Measurements from ENCODE around the gene BNIP5.
"Not testable (repeated sequence)": the region's sequence is repeated elsewhere in the genome, so short reads cannot be mapped to it uniquely, and the experiment has no call there.

Gene BNIP5

DNA sequence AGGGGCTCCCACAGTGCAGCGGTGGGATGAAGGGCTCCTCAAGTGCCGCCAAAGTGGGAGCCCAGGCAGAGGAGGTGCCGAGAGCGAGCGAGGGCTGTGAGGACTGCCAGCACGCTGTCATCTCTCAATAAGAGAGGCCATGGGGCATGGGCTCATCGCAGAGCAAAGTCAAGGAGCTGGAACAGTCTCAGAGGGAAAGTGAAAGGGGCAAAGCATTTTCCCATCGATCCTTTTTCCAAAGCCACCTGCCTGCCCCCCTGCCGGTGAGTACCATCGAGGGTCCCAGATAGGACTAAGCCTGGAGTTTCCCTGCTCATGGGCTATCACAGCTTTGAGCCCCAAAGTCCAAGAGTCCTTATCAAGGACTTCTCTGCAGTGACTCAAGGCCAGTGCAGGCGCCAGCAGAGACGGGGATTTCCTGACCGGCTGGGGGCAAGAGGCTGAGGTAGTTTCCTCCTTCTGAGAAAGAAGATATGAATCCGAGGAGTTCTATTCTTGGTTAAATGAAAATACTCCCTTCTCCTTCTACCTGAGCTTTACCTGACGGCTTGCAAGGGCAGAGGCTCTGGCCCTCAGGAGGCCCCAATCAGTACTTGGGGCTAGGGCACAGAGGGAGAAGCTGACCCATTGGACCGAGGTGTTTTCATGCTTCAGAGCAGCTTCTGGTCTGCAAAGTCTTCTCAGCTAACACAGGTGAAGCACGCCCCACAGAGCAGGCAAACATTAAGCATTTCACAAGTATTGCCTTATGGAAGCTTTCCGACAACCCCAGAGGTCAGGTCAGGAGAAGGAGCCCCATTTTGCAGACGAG is 28.2 kb upstream of the BNIP5 start:
- DNase-seq = no peak

GRCh38 chr6:36364061-36364635 is 27.5 kb upstream of the BNIP5 start:
- not testable (repeated sequence) for DNase-seq

DNA sequence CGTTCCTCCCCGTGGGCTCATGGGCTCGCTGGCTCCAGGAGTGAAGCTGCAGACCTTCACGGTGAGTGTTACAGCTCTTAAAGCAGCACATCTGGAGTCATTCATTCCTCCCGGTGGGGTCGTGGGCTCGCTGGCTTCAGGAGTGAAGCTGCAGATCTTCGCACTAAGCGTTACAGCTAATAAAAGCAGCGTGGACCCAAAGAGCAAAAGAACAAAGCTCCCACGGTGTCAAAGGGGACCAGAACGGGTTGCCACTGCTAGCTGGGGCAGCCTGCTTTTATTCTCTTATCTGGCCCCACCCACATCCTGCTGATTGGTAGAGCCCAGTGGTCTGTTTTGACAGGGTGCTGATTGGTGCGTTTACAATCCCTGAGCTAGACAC is 26.7 kb upstream of the BNIP5 start:
- not testable (repeated sequence) for DNase-seq

- DNase-seq = no peak
Measured at GRCh38 chr6:36362551-36363370, 26.1 kb upstream of the BNIP5 start.

- no peak for DNase-seq
Measured at GRCh38 chr6:36361071-36361470, 24.4 kb upstream of the BNIP5 start.

GRCh38 chr6:36360241-36361054 is 23.8 kb upstream of the BNIP5 start:
- peak; percentile 71 for DNase-seq

GRCh38 chr6:36358226-36358915 is 21.7 kb upstream of the BNIP5 start:
- DNase-seq = no peak

GRCh38 chr6:36357872-36358225 is 21.2 kb upstream of the BNIP5 start:
- no peak for DNase-seq

DNA sequence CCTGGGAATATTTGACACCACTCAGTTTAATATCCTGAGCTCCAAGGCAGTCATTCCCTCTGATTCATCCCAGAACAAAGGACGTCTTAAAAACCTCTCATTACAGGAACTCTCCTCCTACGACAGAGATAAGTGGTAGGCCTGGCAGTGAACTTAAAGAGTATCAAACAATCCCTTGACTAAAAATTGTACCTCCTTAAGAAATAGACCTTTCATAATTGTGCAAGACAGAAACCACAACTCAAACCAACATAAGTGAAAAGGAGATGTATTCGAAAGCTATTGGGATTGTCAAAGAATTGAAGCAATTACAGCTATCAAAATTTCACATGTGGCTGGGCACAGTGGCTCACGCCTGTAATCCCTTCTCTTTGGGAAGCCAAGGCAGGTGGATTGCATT is 19.1 kb upstream of the BNIP5 start:
- no peak for DNase-seq

GRCh38 chr6:36353411-36353915 is 16.8 kb upstream of the BNIP5 start:
- DNase-seq = no peak

DNA sequence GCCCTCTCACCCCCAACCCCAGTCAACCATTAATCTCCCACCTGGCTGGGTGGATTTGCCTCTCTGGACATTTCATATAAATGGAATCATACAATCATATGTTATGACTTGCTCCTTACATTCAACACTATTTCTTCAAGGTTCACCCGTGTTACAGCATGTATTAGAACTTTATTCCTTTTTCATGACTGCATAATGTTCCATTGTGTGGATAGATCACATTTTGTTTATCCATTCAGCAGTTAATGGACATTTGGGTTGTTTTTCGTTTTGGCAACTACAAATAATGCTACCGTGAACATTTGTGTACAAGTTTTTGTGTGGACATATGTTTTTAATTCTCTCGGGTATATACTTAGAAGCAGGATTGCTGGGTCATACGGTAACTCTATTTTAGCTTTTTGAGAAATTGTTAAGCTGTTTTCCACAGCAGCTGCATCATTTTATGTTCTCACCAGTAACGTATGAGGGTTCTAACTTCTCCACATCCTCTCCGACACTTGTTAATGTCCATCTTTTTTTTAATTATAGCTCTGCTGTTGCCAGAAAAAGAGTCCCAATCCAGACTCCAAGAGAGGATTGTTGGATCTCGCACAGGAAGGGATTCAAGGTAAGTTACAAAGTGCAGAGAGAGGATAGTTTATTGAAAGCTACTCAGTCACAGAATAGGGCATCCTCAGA is 15.9 kb upstream of the BNIP5 start:
- DNase-seq = no peak

DNA sequence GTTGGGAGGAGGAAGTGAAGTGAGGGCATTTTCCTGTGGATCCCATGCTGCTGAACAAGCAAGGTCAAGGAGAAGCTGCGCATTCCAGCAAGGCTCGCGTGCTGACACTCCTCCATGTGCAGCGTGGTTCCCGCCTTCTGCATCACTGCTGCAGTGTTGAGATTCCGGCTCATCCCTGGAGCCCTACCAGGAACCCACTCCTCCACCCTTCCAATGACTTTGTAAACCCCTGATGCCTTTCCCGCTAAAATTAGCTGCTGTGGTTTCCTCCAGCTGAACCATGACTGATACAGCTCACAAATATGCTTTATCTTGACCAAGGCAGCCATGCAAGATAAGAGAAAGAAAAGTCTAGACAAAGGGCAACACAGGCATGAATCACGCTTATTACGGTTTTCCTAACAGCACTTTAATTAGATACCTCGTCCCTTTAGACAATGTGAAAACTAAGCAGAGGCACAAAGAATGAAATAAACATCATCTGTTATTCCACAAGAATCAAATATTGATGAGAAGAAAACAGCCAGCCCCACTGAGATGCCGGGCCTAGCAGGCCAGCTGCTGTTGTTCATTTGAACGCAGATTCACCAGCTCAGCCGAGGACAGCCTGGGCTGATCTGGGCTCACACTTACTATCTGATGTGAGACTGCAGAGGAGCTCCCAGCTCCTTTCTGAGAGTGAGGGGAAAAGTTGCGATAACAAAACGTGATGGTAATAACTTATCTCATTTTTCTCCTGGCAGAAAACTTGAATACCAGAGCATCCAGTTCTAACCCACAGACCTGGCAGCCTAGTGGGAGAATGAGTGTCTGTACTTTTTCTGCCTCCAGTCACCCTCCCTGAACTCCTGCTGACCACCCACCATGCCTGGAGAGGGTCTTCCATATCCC is 14.2 kb upstream of the BNIP5 start:
- no peak for DNase-seq

DNA sequence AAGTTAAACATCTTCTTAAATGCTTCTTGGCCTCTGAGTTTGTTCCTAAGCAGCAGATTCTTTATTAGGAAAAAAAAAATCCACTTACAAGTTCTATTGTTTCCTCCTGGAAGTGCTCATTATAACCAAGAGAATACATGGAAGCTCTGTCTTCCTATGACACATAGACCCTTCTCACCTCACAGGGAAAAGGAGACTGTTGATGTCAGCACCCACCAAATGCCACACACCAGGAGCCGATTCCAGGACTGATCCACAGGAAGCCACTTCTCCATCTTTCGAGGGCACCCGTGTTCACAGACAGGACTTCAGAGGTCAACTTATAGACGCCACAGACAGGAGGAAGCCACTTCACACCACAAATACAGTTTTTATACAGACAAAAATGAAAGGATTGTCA is 13.4 kb upstream of the BNIP5 start:
- no peak for DNase-seq

GRCh38 chr6:36349240-36349639 is 12.6 kb upstream of the BNIP5 start:
- DNase-seq = peak; percentile 93

DNA sequence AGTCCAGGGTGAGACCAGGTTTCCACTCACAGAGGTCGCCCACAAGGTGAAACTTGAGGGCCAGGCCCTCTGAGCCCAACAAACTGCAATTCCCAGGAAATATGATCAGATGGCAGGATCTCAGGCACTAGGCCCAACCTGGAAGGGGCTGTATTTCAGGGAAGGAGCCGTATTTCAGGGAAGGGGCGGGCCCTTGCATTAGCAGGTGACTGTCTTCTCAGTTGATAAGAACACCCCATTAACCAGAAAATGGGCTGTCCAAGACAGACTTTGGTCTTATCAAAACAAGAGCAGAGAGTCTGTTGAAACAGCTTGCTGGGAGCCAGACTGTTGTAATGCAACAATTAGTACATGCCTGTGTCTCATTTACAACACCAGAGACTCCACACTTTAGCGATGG is 10.9 kb upstream of the BNIP5 start:
- no peak for DNase-seq

GRCh38 chr6:36346486-36347273 is 10.0 kb upstream of the BNIP5 start:
- DNase-seq = no peak

DNA sequence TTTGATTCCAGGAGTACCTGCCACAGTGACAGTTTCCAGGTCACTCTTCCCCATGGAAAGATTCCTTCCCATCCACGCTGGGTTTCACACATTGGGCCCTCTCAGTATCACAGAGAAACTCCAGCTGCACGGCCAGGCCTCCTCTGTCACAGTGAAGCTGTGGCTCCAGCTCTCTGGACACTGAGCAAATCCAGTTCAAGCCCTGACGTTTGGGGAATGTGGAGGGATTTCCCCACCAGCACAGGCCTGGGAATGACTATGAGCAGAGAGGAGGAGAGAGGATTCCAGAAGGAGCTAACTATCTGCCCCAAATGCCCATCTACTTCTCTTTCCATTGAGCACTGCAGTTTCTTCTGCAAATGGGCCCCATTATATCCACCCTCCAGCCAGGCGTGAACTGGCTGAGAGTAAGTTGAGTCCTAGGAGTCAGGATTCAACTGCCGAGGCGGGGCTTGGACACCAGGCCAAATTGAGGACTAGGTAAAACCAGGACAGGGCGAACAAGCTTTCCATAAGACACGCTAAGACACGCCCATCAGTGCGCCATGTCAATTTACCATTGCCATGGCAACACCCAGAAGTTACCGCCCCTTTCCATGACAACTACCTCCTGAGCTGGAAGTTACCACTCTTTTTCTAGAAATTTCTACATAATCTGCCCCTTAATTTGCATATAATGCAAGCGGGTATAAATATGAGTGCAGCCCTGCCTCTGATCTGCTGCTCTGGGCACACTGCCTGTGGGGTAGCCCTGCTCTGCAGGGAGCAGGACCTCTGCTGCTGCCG is 9.2 kb upstream of the BNIP5 start:
- DNase-seq = no peak

DNA sequence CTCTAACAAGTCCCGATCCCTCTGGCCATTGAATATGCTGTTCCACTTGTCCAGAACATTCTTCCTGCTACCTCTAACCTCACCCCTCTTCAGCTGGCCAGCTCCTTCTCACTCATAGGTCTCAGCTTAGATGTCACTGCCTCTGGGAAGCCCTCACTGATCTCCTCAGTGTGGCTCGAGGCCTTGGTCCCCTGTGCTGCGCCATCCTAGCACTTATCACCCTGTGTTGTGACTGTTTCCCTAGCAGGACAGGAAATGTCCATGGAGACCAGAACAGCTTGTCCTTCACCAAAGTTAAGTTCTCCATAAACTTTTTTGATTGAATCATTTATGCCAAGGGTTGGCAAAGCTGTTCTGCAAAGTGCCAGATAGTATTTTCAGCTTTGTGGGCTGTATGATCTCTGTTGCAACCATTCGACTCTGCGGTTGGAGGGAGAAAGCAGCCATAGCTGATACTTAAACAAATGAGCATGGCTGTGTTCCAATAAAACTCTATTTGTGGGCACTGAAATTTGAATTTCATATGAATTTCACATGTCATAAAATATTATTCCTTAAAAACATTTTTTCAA is 6.5 kb upstream of the BNIP5 start:
- no peak for DNase-seq

Data from NCI-H2029 (cell line).